ENCODE measurements around the gene CD63.

- TF ChIP-seq CTCF (IDR thresholded peaks at IDR 0.05; ENCODE audit: insufficient read depth, low read length, poor library complexity, severe bottlenecking) (no peak), EZH2phosphoT487 (conservative IDR thresholded peaks at IDR 0.05; ENCODE audit: low read length) (no peak)
These were observed 16.8 kb upstream of the CD63 start for GRCh38 chr12:55745361-55746173.

Measured in SU-DHL-6 (cell line).